HepG2 (cell line): ENCODE data around the gene DAZAP1. TPM values are rescaled to one million over a fixed set of nuclear protein-coding genes. Genes with fewer than 3 reads are reported as not detected.

ENCODE experiments used
- ATAC-seq: fragments of 200-7000 bp; cut with Tn5 transposase; 3 replicates; pipeline ENCODE4 v1.9.1; 2020; ENCODE audit warnings: mild to moderate bottlenecking, moderate library complexity
- BruUV-seq: library from RNA; stranded (reverse); fragments of 400-500 nt; replicated peaks from 2 replicates; lab custom pipeline; 2021; lab: Mats Ljungman, UMichigan
- CTCF ChIA-PET: fragments of 300-600 bp; formaldehyde crosslinking; extraction: SDS; loops from one replicate; lab custom pipeline; 2021; ENCODE audit warnings: low total read pairs, inconsistent platforms, low intra/inter-chr PET ratio; lab: Yijun Ruan, JAX
- POLR2A ChIA-PET: fragments of 350-600 bp; sonication (Branson Sonifier 250); formaldehyde crosslinking; loops from one replicate; lab custom pipeline; 2020; ENCODE audit warnings: antibody characterized with exemption, inconsistent platforms; lab: Yijun Ruan, JAX
- DNase-seq: peaks from one replicate; pipeline ENCODE4 v3.0.0-alpha.2; 2015; ENCODE audit warnings: low spot score
- FAIRE-seq: peaks from 3 replicates; lab custom pipeline; 2011; peaks lifted over from hg19 to GRCh38; lab: Jason Lieb, UNC
- H2AFZ ChIP-seq: one replicate; pipeline ENCODE4 v1.6.1; 2011; ENCODE audit warnings: low read length, inconsistent platforms
- H3K27ac ChIP-seq: fragments of 300-600 bp; 3 replicates; pipeline ENCODE4 v1.8.0; 2011; ENCODE audit warnings: mixed run types, mild to moderate bottlenecking, mixed read lengths, low read length, inconsistent platforms; ENCODE audit not compliant: insufficient read depth; ENCODE audit errors: extremely low read length
- H3K27me3 ChIP-seq, 2 experiments: fragments of 200-600 bp in 1 of 2; 2 replicates in 1 of 2; 3 replicates in 1 of 2; pipeline versions ENCODE4 v1.6.0 to v1.8.0; 2011; ENCODE audit warnings: low read length in 2 of 2, mild to moderate bottlenecking in 2 of 2, moderate library complexity in 2 of 2, inconsistent platforms in 1 of 2; ENCODE audit not compliant: insufficient read depth in 2 of 2, control insufficient read depth in 1 of 2
- H3K36me3 ChIP-seq, 2 experiments: fragments of 200-600 bp in 1 of 2; replicated peaks in 1 of 2; 2 replicates in 1 of 2; 3 replicates in 1 of 2; pipeline versions ENCODE4 v1.5.1 to v1.8.0; 2011; ENCODE audit warnings: low read length in 2 of 2, inconsistent platforms in 1 of 2; ENCODE audit not compliant: insufficient read depth in 2 of 2, control insufficient read depth in 1 of 2
- H3K4me1 ChIP-seq: 2 replicates; pipeline ENCODE4 v1.5.1; 2012; ENCODE audit warnings: low read length, inconsistent platforms; ENCODE audit not compliant: insufficient read depth
- H3K4me2 ChIP-seq: 2 replicates; pipeline ENCODE4 v1.6.0; 2011; ENCODE audit warnings: low read depth, low read length, inconsistent platforms
- H3K4me3 ChIP-seq, 3 experiments: fragments of 200-600 bp in 1 of 3; sonication (generic), shearing (Covaris generic) in 1 of 3; replicated peaks in 1 of 3; 2 replicates each; pipeline ENCODE4 v1.5.1; 2011 to 2016; ENCODE audit warnings: low read length in 3 of 3, inconsistent platforms in 2 of 3, low read depth in 2 of 3, mild to moderate bottlenecking in 2 of 3, control low read depth in 1 of 3, mixed read lengths in 1 of 3; ENCODE audit not compliant: insufficient read depth in 1 of 3
- H3K79me2 ChIP-seq: one replicate; pipeline ENCODE4 v1.6.1; 2011; ENCODE audit warnings: low read length, inconsistent platforms; ENCODE audit not compliant: insufficient read depth
- H3K9ac ChIP-seq: 2 replicates; pipeline ENCODE4 v1.6.0; 2011; ENCODE audit warnings: mild to moderate bottlenecking, low read depth, low read length, inconsistent platforms; ENCODE audit not compliant: insufficient read depth
- H3K9me3 ChIP-seq: 2 replicates; pipeline ENCODE4 v1.5.1; 2012; ENCODE audit warnings: mild to moderate bottlenecking, low read length
- H4K20me1 ChIP-seq: 2 replicates; pipeline ENCODE4 v1.6.0; 2011; ENCODE audit warnings: inconsistent platforms, mild to moderate bottlenecking, low read length, moderate library complexity; ENCODE audit not compliant: insufficient read depth
- KDM1A ChIP-seq: IDR thresholded peaks from 2 replicates; pipeline ENCODE4 v1.6.1; 2016; ENCODE audit warnings: missing compliant biosample characterization
- MAFG ChIP-seq: sonication (generic); formaldehyde crosslinking; IDR thresholded peaks from 2 replicates; pipeline ENCODE4 v1.5.1; 2020; ENCODE audit warnings: mild to moderate bottlenecking, missing genetic modification reagents
- ZMYM3 ChIP-seq: sonication (generic); formaldehyde crosslinking; IDR thresholded peaks from 2 replicates; pipeline ENCODE4 v1.5.1; 2020; ENCODE audit warnings: mild to moderate bottlenecking, missing genetic modification reagents
- ZNF121 ChIP-seq: sonication (generic); formaldehyde crosslinking; IDR thresholded peaks from 2 replicates; pipeline ENCODE4 v1.5.0; 2020; ENCODE audit warnings: mild to moderate bottlenecking, missing genetic modification reagents
- ZNF260 ChIP-seq: sonication (generic); formaldehyde crosslinking; IDR thresholded peaks from 2 replicates; pipeline ENCODE4 v1.4.0; 2020; ENCODE audit warnings: missing genetic modification reagents, low read depth, mild to moderate bottlenecking, borderline replicate concordance
- ZNF263 ChIP-seq: sonication (generic); formaldehyde crosslinking; IDR thresholded peaks from 2 replicates; pipeline ENCODE4 v1.4.0; 2020; ENCODE audit warnings: missing genetic modification reagents
- ZNF629 ChIP-seq: sonication (generic); formaldehyde crosslinking; conservative IDR thresholded peaks from 2 replicates; pipeline ENCODE4 v1.5.0; 2020; ENCODE audit warnings: missing genetic modification reagents
- WGBS: methylation state at CpG from one replicate; pipeline ENCODE4 v1.1.6; 2017; ENCODE audit warnings: low lambda C conversion rate; 5-methylcytosine and 5-hydroxymethylcytosine counted together
- in situ Hi-C: cut with HindIII; loops from 2 replicates; pipeline ENCODE4 v1.10.0; 2017; ENCODE audit warnings: low pct_unique_long_range_greater_than_20kb; ENCODE audit not compliant: extremely low pct_ligation_motif_present
- intact Hi-C: fragments of 100-400 bp; cut with micrococcal nuclease; formaldehyde crosslinking; loops from one replicate; pipeline ENCODE4 v1.10.0; 2022; ENCODE audit not compliant: unreplicated experiment
- polyA plus RNA-seq, 8 experiments: library from polyadenylated mRNA; depleted of rRNA in 3 of 8; stranded (reverse) in 7 of 8; unstranded in 1 of 8; fragments of >200 nt; fragmentation: Illumina TruSeq in 4 of 8; extraction: Trizol in 4 of 8; gene quantifications; 2 replicates each; pipeline versions ENCODE4 v1.2.1 to v1.2.3, GENCODE V29; 2011 to 2016; ENCODE audit warnings: low read depth in 4 of 8, missing spikeins in 1 of 8, mixed read lengths in 1 of 8; ENCODE audit not compliant: insufficient read depth in 1 of 8
- total RNA-seq, 5 experiments: library from RNA; depleted of rRNA; stranded (reverse); fragments of >200 nt; fragmentation: Illumina TruSeq; extraction: Trizol; gene quantifications; 2 replicates each; pipeline ENCODE4 v1.2.3, GENCODE V29; 2016; ENCODE audit warnings: low read depth in 1 of 5
- TF ChIP-seq, protein P1 (sequence below): sonication (generic); formaldehyde crosslinking; IDR thresholded peaks from 2 replicates; pipeline ENCODE4 v1.5.0; 2020; ENCODE audit warnings: mild to moderate bottlenecking, missing genetic modification reagents
- TF ChIP-seq, protein P2 (sequence below): sonication (generic); formaldehyde crosslinking; IDR thresholded peaks from 2 replicates; pipeline ENCODE4 v1.4.0; 2020; ENCODE audit warnings: missing genetic modification reagents
- TF ChIP-seq, protein P3 (sequence below): sonication (generic); formaldehyde crosslinking; IDR thresholded peaks from 2 replicates; pipeline ENCODE4 v1.5.0; 2020; ENCODE audit warnings: mild to moderate bottlenecking, missing genetic modification reagents

DAZAP1 gene
- total and polyA plus RNA-seq, 2 of the 13 experiments (the other 11 are each of a cell fraction or from before 2014, with no cell fraction given) = 63.3 to 79.2 TPM

DNA sequence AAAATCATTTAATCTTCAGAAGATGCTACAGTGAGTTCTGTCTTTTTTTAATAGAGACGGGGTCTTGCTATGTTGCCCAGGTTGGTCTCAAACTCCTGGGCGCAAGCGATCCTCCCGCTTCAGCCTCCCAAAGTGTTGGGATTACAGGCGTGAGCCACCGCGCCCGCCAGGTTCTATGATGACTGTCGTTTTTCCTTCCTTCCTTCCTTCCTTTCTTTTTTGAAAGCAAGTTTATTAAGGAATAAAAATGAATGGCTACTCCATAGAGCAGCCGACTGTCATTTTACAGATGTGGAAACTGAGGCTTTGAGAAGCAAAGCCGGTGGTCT is 5.5 kb upstream of the DAZAP1 start:
- DNase-seq = no peak
- Histone ChIP-seq H3K4me1 (peaks cover 52% of the 10 kb centered on the region), H3K27ac (no peak overlapping the region), H3K79me2 (no peaks in the 10 kb centered on the region), H4K20me1 (no peaks in the 10 kb centered on the region), H3K9ac (peak overlapping the region; percentile 67), H2AFZ (no peak overlapping the region), H3K9me3 (no peaks in the 10 kb centered on the region), H3K36me3 (0 out of 5 replicates have a peak, but pooled peaks cover 0 to 2% of the 10 kb centered on the region in 2 experiments), H3K27me3 (no peaks in the 10 kb centered on the region), H3K4me2 (peak overlapping the region; percentile 98), H3K4me3 (peak overlapping the region; percentile 70 to 91 (median 78))
- no peak for ATAC-seq
- TF ChIP-seq, protein P1, sequence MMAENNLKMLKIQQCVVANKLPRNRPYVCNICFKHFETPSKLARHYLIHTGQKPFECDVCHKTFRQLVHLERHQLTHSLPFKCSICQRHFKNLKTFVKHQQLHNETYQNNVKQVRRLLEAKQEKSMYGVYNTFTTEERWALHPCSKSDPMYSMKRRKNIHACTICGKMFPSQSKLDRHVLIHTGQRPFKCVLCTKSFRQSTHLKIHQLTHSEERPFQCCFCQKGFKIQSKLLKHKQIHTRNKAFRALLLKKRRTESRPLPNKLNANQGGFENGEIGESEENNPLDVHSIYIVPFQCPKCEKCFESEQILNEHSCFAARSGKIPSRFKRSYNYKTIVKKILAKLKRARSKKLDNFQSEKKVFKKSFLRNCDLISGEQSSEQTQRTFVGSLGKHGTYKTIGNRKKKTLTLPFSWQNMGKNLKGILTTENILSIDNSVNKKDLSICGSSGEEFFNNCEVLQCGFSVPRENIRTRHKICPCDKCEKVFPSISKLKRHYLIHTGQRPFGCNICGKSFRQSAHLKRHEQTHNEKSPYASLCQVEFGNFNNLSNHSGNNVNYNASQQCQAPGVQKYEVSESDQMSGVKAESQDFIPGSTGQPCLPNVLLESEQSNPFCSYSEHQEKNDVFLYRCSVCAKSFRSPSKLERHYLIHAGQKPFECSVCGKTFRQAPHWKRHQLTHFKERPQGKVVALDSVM (CRISPR knock-in tag) = peak; percentile 15; the same call in 1 of the 2 replicates
- TF ChIP-seq ZNF263 (CRISPR knock-in tag) (no peak), KDM1A (0 out of 2 replicates have a peak, but pooled peaks have one; percentile 10), MAFG (no peak), ZNF121 (CRISPR knock-in tag) (peak; percentile 97), ZNF260 (no peak), ZMYM3 (CRISPR knock-in tag) (0 out of 2 replicates have a peak, but pooled peaks have one; percentile 42), ZNF629 (CRISPR knock-in tag) (peak; percentile 84)
- TF ChIP-seq, protein P2, sequence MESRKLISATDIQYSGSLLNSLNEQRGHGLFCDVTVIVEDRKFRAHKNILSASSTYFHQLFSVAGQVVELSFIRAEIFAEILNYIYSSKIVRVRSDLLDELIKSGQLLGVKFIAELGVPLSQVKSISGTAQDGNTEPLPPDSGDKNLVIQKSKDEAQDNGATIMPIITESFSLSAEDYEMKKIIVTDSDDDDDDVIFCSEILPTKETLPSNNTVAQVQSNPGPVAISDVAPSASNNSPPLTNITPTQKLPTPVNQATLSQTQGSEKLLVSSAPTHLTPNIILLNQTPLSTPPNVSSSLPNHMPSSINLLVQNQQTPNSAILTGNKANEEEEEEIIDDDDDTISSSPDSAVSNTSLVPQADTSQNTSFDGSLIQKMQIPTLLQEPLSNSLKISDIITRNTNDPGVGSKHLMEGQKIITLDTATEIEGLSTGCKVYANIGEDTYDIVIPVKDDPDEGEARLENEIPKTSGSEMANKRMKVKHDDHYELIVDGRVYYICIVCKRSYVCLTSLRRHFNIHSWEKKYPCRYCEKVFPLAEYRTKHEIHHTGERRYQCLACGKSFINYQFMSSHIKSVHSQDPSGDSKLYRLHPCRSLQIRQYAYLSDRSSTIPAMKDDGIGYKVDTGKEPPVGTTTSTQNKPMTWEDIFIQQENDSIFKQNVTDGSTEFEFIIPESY = peak; percentile 86
- TF ChIP-seq, protein P3, sequence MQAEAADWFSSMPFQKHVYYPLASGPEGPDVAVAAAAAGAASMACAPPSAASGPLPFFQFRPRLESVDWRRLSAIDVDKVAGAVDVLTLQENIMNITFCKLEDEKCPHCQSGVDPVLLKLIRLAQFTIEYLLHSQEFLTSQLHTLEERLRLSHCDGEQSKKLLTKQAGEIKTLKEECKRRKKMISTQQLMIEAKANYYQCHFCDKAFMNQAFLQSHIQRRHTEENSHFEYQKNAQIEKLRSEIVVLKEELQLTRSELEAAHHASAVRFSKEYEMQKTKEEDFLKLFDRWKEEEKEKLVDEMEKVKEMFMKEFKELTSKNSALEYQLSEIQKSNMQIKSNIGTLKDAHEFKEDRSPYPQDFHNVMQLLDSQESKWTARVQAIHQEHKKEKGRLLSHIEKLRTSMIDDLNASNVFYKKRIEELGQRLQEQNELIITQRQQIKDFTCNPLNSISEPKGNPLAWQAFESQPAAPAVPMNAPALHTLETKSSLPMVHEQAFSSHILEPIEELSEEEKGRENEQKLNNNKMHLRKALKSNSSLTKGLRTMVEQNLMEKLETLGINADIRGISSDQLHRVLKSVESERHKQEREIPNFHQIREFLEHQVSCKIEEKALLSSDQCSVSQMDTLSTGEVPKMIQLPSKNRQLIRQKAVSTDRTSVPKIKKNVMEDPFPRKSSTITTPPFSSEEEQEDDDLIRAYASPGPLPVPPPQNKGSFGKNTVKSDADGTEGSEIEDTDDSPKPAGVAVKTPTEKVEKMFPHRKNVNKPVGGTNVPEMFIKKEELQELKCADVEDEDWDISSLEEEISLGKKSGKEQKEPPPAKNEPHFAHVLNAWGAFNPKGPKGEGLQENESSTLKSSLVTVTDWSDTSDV = 0 out of 2 replicates have a peak, but pooled peaks have one; percentile 1
- no TSS peak for BruUV-seq
- ChIA-PET CTCF (no interaction called here), POLR2A (no interaction called here)
- FAIRE-seq = no peak
- in situ Hi-C loops = no loop called here
- 45% methylated on average over 11 of the region's 11 CpGs for WGBS
- intact Hi-C loops = no loop called here
